Neural progenitor cell (in vitro differentiated cells): ENCODE results near the gene LPAR2. TPM values are rescaled to one million over a fixed set of nuclear protein-coding genes. Genes with fewer than 3 reads are reported as not detected.

ENCODE experiments used
- DNase-seq: peaks from one replicate; pipeline ENCODE4 v3.0.0-alpha.2; 2016; ENCODE audit warnings: low spot score
- H2AFZ ChIP-seq: fragments of 200-600 bp; sonication (generic); replicated peaks from 2 replicates; pipeline ENCODE4 v1.6.1; 2016; ENCODE audit warnings: antibody characterized with exemption
- H3F3A ChIP-seq: fragments of 200-600 bp; sonication (generic); 2 replicates; pipeline ENCODE4 v1.6.1; 2016; ENCODE audit warnings: antibody characterized with exemption, low read depth
- H3K27ac ChIP-seq: fragments of 200-600 bp; sonication (generic); 2 replicates; pipeline ENCODE4 v1.5.1; 2016; ENCODE audit warnings: mild to moderate bottlenecking
- H3K27me3 ChIP-seq: fragments of 200-600 bp; sonication (generic); 2 replicates; pipeline ENCODE4 v1.6.1; 2016; ENCODE audit warnings: mild to moderate bottlenecking, moderate library complexity
- H3K36me3 ChIP-seq: fragments of 200-600 bp; sonication (generic); 2 replicates; pipeline ENCODE4 v1.5.1; 2016
- H3K4me1 ChIP-seq: fragments of 200-600 bp; sonication (generic); 2 replicates; pipeline ENCODE4 v1.6.1; 2016; ENCODE audit warnings: mixed run types
- H3K4me2 ChIP-seq: fragments of 200-600 bp; sonication (generic); 2 replicates; pipeline ENCODE4 v1.6.1; 2016
- H3K4me3 ChIP-seq: fragments of 200-600 bp; sonication (generic); 2 replicates; pipeline ENCODE4 v1.5.1; 2016
- H3K79me2 ChIP-seq: fragments of 200-600 bp; sonication (generic); 2 replicates; pipeline ENCODE4 v1.6.1; 2016; ENCODE audit warnings: low read depth
- H3K9ac ChIP-seq: fragments of 200-600 bp; sonication (generic); 2 replicates; pipeline ENCODE4 v1.6.1; 2016
- H3K9me3 ChIP-seq: fragments of 200-600 bp; sonication (generic); 2 replicates; pipeline ENCODE4 v1.5.1; 2016; ENCODE audit warnings: low read depth
- H4K20me1 ChIP-seq: fragments of 200-600 bp; sonication (generic); 2 replicates; pipeline ENCODE4 v1.6.1; 2016; ENCODE audit warnings: low read depth
- H3K27ac Mint-ChIP-seq: 3 replicates; pipeline ENCODE4 v1.8.0; 2021; ENCODE audit warnings: mixed read lengths
- H3K27me3 Mint-ChIP-seq: 2 replicates; pipeline ENCODE4 v1.8.0; 2022; ENCODE audit warnings: low read depth, mild to moderate bottlenecking, inconsistent platforms, moderate library complexity, mixed read lengths; ENCODE audit not compliant: insufficient read depth
- H3K36me3 Mint-ChIP-seq: 3 replicates; pipeline ENCODE4 v1.8.0; 2021; ENCODE audit warnings: mixed read lengths
- H3K4me1 Mint-ChIP-seq: 3 replicates; pipeline ENCODE4 v1.8.0; 2021; ENCODE audit warnings: mixed read lengths
- H3K4me3 Mint-ChIP-seq: 3 replicates; pipeline ENCODE4 v1.8.0; 2021; ENCODE audit warnings: mild to moderate bottlenecking, moderate library complexity, mixed read lengths
- H3K9me3 Mint-ChIP-seq: 3 replicates; pipeline ENCODE4 v1.8.0; 2020; ENCODE audit warnings: mixed read lengths
- CTCF ChIP-seq: fragments of 200-600 bp; sonication (generic); IDR thresholded peaks from 2 replicates; pipeline ENCODE4 v1.5.1; 2017; ENCODE audit warnings: antibody characterized with exemption, mild to moderate bottlenecking
- EZH2 ChIP-seq: fragments of 200-600 bp; sonication (generic); IDR thresholded peaks from 2 replicates; pipeline ENCODE4 v1.6.1; 2017; ENCODE audit warnings: antibody characterized with exemption, mild to moderate bottlenecking, moderate library complexity
- EZH2phosphoT487 ChIP-seq: fragments of 200-600 bp; sonication (generic); IDR thresholded peaks from 2 replicates; pipeline ENCODE4 v1.6.1; 2017; ENCODE audit warnings: antibody characterized with exemption
- total RNA-seq: library from RNA; depleted of rRNA; stranded (reverse); fragments of >200 nt; gene quantifications from 2 replicates; pipeline ENCODE4 v1.2.3, GENCODE V29; 2015; ENCODE audit warnings: low replicate concordance

LPAR2 gene
- total RNA-seq, 1 donor from 2014 or later, result 21.2 TPM

GRCh38 chr19:19661675-19662251 is 33.7 kb upstream of the LPAR2 start:
- Mint-ChIP-seq H3K36me3 (peaks cover 20% of the 10 kb centered on the region), H3K27ac (no peak overlapping the region), H3K4me1 (peaks cover 18% of the 10 kb centered on the region), H3K9me3 (no peaks in the 10 kb centered on the region), H3K4me3 (peak overlapping the region; percentile 92), H3K27me3 (peaks cover 3% of the 10 kb centered on the region)
- H3K9ac ChIP-seq, result no peak overlapping the region
- peak overlapping the region; percentile 90 for H3K4me2 ChIP-seq
- H3K4me3 ChIP-seq, result peak overlapping the region; percentile 86
- DNase-seq, result peak; percentile 87
- no peak for TF ChIP-seq EZH2
- TF ChIP-seq CTCF, result no peak
- no peak for TF ChIP-seq EZH2phosphoT487
- H4K20me1 ChIP-seq, result peaks cover 28% of the 10 kb centered on the region
- H3F3A ChIP-seq, result peaks cover 29% of the 10 kb centered on the region
- H3K4me1 ChIP-seq, result peaks cover 15% of the 10 kb centered on the region
- no peak overlapping the region for H3K27ac ChIP-seq
- H3K9me3 ChIP-seq, result no peaks in the 10 kb centered on the region
- H2AFZ ChIP-seq, result no peak overlapping the region
- no peaks in the 10 kb centered on the region for H3K36me3 ChIP-seq
- H3K79me2 ChIP-seq, result peaks cover 41% of the 10 kb centered on the region
- H3K27me3 ChIP-seq, result no peaks in the 10 kb centered on the region

GRCh38 chr19:19661141-19661674 is 33.2 kb upstream of the LPAR2 start:
- Histone ChIP-seq H3K27ac (no peak overlapping the region), H3K4me3 (peak overlapping the region; percentile 86), H3K27me3 (no peaks in the 10 kb centered on the region), H3K4me2 (peak overlapping the region; percentile 90), H2AFZ (no peak overlapping the region), H3K9ac (no peak overlapping the region), H4K20me1 (peaks cover 28% of the 10 kb centered on the region), H3K79me2 (peaks cover 41% of the 10 kb centered on the region), H3K36me3 (no peaks in the 10 kb centered on the region), H3K9me3 (no peaks in the 10 kb centered on the region), H3F3A (peaks cover 29% of the 10 kb centered on the region), H3K4me1 (peaks cover 15% of the 10 kb centered on the region)
- peaks cover 2% of the 10 kb centered on the region for H3K27me3 Mint-ChIP-seq
- TF ChIP-seq EZH2phosphoT487 (no peak), EZH2 (no peak), CTCF (no peak)
- H3K27ac Mint-ChIP-seq, result no peak overlapping the region
- H3K4me1 Mint-ChIP-seq, result peaks cover 18% of the 10 kb centered on the region
- peak; percentile 19 for DNase-seq
- no peaks in the 10 kb centered on the region for H3K9me3 Mint-ChIP-seq
- H3K4me3 Mint-ChIP-seq, result peak overlapping the region; percentile 92
- peaks cover 20% of the 10 kb centered on the region for H3K36me3 Mint-ChIP-seq

GRCh38 chr19:19659646-19660245 is 31.7 kb upstream of the LPAR2 start:
- H3K36me3 Mint-ChIP-seq, result peaks cover 24% of the 10 kb centered on the region
- Histone ChIP-seq H3K4me2 (no peak overlapping the region), H3K9ac (no peak overlapping the region), H3K4me1 (peaks cover 15% of the 10 kb centered on the region), H3K27me3 (no peaks in the 10 kb centered on the region), H3K9me3 (no peaks in the 10 kb centered on the region), H4K20me1 (peaks cover 28% of the 10 kb centered on the region), H3K4me3 (no peak overlapping the region), H3F3A (peaks cover 29% of the 10 kb centered on the region), H2AFZ (no peak overlapping the region), H3K36me3 (no peaks in the 10 kb centered on the region), H3K27ac (no peak overlapping the region), H3K79me2 (peaks cover 41% of the 10 kb centered on the region)
- DNase-seq, result no peak
- H3K4me3 Mint-ChIP-seq, result no peak overlapping the region
- no peak overlapping the region for H3K27ac Mint-ChIP-seq
- H3K27me3 Mint-ChIP-seq, result peaks cover 4% of the 10 kb centered on the region
- peaks cover 18% of the 10 kb centered on the region for H3K4me1 Mint-ChIP-seq
- TF ChIP-seq EZH2phosphoT487 (no peak), EZH2 (no peak), CTCF (no peak)
- no peaks in the 10 kb centered on the region for H3K9me3 Mint-ChIP-seq
